ENCODE measurements around the gene NSG1.

GRCh38 chr4:4421356-4421755 is 34.5 kb downstream of the NSG1 start:
- TF ChIP-seq CTCF (IDR thresholded peaks at IDR 0.05) (no peak), EZH2phosphoT487 (IDR thresholded peaks at IDR 0.05) (no peak)
